ENCODE results near the gene EME1. TPM values are rescaled to one million over a fixed set of nuclear protein-coding genes. Genes with fewer than 3 reads are reported as not detected.
"Not testable (repeated sequence)": the region's sequence is repeated elsewhere in the genome, so short reads cannot be mapped to it uniquely, and the experiment has no call there.

The EME1 gene
- polyA plus RNA-seq, 4 donors: 7.4 to 9.1 (median 7.9) TPM

DNA sequence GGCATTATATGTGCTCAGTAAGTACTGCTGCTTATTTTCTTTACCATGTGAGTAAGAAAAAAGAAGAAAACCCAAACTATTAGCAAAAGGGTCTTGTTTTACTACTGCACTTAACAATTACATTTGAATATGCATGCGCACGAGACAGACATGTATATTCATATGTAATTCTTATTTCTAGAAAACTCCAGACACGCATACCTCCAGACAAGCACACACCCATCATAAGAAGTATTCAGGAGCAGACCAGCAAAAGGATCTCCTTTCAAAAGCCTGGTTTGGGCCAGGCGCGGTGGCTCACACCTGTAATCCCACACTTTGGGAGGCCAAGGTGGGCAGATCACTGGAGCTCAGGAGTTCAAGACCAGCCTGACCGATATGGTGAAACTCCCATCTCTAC lies 16.5 kb downstream of the EME1 start:
- DNase-seq (ENCODE audit: low read depth in 4 of 4, low spot score in 3 of 4): no peak

DNA sequence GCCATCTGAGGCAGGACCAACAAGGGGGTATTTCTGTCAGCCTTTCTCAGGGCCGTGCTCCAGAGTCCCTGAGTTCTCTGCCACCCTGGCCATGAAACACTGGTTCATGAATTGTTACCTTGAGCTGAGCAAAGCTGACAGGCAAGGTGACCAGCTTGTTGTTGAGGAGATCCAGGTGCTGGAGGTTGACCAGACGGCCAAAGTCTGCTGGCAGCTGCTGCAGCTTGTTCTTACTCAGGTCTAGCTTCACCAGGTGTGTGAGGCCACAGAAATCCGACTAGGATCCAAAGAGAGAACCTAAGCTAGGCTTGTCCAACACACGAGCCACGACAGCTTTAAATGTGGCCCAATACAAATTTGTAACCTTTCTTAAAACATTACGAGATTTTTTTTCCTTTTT lies 19.6 kb downstream of the EME1 start:
- DNase-seq (ENCODE audit: low read depth in 4 of 4, low spot score in 3 of 4): no peak

DNA sequence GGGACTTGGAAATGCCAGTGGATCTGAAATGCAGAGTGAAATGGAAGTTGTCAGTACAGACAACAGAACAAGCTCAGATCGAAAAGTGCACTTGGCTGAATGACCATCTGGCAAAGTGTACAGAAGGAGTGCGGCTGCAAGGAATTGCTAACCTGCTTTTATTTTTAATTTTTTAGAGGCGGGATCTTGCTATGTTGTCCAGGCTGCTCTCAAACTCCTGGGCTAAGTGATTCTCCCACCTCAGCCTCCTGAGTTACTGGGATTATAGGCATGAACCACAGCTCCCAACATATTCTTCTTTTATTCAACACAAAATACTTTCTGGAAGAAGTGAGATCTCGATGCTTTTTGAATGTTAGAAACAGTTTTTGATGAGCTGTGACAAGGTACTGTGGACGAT lies 20.7 kb downstream of the EME1 start:
- no peak for DNase-seq (ENCODE audit: low read depth in 4 of 4, low spot score in 3 of 4)

DNA sequence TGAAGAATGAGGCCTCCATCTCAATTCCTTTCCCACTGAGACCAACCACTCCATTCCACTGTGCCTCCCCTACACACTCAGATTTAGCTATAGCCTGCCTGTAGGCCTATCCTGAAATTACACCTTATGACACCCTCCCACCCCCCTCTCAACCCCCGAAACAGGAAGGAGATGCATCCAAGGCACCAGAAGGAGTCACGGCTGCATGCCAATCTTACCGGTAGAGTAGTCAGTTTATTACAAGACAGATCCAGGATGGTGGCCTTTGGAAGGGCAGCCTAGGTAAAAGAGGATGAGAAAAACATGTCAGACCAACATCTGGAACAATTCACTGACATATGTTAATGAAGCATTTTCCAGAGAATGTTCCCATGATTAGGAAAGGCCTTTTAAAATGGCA lies 21.7 kb downstream of the EME1 start:
- no peak for DNase-seq (ENCODE audit: low read depth in 4 of 4, low spot score in 3 of 4)

DNA sequence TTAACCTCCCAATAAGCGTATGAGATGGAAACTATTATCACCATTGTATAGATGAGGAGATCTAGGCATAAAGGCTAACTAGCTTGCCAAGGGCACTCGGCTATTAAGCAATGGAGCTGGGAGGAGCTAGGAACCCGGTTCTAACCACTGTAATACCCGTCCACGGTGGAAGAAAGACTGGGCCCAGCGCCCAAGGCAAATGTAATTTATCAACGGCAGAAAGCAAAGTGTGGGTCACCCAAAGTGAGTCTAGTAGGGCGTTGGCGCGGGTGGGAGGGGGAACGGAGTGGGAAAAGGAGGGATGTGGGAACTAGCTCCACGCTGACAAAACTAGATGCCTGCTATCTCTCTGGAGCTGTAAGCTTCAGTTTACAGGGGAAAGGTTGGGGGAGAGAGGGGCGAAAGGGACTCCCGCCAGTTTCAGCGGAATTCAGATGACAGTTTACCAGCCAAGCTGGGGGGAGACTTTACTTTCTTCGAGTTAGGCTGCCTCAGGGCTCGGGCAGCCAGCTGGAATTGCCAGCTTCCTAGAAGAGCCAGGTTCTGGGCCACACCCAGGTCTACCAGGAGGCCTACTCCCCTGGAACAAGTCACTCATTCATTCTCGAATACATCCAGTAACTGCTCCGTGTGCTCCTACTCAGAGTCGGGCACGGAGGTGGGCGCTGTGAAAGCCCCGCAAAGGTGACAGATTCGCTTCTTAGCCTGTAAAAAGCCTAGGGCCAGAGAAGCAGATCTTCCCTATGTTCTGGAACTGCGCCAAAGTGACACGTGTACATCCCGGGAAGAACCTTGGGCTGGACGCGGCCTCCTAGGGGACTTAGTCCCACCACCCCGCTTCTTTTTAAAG lies 23.5 kb downstream of the EME1 start:
- peak in 1 of 4 donors; percentile 10 for DNase-seq (ENCODE audit: low read depth in 4 of 4, low spot score in 3 of 4)

DNA sequence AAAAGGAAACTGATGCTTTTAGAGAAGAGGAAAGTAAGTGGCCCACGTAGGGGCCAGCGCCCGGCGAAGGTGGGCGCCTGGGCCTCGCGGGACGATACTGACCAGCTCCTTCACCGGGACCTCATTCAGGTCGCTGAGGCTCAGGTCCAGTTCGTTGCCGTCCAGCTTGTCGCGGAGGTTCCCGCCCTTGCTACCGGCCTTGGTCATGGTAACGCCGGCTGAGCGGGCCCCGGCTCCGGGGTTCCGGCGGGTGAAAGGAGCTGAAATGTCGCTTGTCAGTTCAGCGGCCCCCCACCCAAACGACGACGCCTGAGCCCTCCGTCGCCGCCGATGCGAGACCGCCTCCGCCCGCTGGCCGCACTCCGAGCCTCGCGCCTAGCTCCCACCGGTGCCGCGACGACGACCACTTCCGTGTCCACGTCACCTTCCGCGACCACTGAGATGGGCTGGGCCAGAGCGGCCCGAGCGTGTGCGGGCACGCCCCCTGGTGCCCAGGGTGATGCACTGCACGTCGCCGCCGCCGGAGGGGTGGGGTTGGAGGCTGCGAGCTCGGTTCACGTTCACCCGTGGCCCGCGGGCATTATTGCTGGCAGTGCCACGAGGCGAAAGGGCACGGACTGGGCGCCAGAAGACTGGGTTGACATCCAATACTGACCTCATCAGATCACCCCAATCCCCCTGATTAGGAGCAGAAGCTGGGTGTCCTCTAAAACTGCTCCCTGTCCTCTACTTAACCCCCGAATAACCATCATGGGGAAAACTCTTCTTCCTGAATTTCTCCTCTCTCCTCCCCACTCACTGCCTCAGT lies 24.3 kb downstream of the EME1 start, which contains the start of gene LRRC59:
Gene LRRC59 (minus strand): TSS at position 413 of the 808 bp plus-strand sequence. CDS start 206 bp downstream, at position 207.
- DNase-seq (ENCODE audit: low read depth in 4 of 4, low spot score in 3 of 4): peak; percentile 65 to 86 (median 70)

DNA sequence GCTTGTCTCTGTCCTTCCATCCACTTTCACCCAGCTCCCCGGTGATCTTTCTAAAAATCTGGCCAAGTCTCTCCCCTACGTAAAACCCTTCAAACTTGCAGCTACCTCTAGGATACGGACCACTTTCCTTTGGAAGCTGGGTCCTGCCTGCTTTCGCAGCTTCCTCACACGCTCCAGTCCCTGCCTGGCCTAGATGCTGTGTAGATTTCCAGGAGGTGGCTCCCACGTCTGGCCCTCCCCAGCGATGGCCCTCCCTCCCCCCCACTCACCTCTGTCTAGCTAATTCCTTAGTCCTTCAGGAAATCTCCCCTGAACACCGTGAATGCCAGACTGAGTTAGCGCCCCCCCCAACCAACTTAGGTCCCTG lies 24.9 kb downstream of the EME1 start:
- no peak for DNase-seq (ENCODE audit: low read depth in 4 of 4, low spot score in 3 of 4)

DNA sequence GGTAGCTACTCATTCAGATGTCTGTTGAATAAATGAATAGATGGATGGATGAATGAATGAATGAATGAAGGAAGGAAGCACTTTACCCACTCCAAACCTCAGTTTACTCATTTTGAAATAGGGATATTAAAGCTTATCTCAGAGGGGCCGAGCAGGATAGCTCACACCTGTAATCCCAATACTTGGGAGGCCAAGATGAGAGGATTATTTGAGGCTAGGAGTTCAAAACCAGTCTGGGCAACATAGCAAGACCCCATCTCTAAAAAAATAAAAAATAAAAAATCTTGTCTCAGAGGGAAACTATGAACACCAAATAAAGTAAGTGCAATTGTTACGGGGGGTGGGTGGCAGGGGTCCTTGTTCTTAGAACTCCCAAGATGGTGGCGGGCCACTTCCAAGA lies 25.6 kb downstream of the EME1 start:
- not testable (repeated sequence) for DNase-seq (ENCODE audit: low read depth in 4 of 4, low spot score in 3 of 4)

DNA sequence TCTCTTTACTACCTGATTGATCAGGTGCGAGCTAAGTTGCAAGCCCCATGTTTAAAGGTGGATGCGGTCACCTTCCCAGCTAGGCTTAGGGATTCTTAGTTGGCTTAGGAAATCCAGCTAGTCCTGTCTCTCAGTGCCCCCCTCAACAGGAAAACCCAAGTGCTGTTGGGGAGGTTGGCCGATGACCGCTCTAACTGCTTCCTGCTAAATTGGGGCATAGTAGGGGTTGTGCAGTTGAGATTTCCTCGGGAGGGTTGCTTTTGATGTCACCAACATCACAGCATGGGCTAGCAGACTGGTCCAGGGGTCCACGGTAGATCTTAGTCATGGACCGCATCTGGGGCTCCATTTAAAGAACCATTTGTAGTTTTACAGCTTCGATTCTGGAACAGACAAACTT lies 26.6 kb downstream of the EME1 start:
- not testable (repeated sequence) for DNase-seq (ENCODE audit: low read depth in 4 of 4, low spot score in 3 of 4)

DNA sequence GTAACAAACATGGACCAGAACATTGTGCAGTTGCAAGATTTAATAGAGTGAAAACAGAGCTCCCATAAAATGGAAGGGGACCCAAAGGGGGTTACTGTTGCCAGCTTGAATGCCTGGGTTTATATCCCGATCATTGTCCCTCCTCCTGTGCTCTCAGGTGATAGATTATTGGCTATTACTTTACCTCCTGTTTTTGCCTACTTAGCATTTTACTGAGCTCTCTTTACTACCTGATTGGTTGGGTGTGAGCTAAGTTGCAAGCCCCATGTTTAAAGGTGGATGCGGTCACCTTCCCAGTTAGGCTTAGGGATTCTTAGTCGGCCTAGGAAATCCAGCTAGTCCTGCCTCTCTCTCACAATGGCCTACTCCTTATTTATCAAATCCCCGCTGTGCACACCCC lies 32.3 kb downstream of the EME1 start:
- DNase-seq (ENCODE audit: low read depth in 4 of 4, low spot score in 3 of 4): not testable (repeated sequence)

DNA sequence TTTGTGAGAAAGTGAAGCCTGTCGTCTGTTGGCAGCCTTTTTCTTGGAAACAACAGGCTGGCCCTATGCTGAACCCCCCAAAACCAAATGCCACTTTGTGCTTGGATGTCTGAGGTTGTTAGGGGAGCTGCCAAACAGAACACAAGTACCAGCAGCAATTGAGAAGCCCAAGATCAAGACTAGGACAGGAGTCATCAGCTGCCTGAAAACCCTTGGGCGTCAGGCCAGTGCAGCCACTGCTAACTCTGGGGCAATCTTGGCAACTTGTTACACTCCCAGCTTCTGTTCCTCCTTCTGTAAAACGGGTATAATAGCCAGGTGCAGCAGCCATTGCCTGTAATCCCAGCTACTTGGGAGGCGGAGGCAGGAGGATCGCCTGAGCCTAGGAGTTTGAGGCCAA lies 33.5 kb downstream of the EME1 start:
- no peak for DNase-seq (ENCODE audit: low read depth in 4 of 4, low spot score in 3 of 4)

DNA sequence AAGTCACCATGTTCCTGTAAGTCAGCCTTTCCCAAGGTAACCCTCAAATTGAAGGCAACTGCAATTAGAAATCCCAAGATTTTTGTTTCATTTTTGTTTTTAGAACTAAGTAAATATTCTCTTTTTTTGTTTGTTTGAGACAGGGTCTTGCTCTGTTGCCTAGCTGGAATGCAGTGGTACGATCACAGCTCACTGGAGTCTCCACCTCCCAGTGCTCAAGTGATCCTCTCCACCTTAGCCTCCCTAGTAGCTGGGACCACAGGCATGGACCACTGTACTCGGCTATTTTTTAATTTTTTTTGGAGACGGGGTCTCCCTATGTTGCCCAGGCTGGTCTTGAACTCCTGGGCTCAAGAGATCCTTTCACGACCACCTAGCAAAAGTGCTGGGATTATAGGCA lies 34.9 kb downstream of the EME1 start:
- DNase-seq (ENCODE audit: low read depth in 4 of 4, low spot score in 3 of 4): no peak

DNA sequence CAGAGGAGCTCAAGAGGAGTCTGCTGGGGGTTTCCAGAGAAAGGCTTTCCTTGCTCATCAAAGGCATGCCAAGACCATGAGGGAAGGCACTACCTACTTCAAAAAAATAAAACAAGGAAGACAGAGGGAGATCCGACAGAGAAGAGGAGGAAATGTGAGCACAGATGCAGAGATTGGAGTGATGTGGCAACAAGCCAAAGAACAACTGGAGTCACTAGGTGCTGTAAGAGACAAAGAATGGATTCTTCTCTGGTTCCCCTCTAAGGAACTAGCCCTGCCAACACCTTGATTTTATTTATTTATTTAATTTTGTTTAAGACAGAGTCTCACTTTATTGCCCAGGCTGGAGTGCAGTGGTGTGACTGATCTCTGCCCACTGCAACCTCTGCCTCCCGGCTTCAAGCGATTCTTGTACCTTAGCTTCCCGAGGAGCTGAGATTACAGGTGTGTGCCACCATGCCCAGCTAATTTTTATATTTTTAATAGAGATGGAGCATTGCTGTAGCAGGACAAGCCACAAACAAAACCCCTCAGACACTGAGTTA lies 39.2 kb downstream of the EME1 start:
- DNase-seq (ENCODE audit: low read depth in 4 of 4, low spot score in 3 of 4): no peak

DNA sequence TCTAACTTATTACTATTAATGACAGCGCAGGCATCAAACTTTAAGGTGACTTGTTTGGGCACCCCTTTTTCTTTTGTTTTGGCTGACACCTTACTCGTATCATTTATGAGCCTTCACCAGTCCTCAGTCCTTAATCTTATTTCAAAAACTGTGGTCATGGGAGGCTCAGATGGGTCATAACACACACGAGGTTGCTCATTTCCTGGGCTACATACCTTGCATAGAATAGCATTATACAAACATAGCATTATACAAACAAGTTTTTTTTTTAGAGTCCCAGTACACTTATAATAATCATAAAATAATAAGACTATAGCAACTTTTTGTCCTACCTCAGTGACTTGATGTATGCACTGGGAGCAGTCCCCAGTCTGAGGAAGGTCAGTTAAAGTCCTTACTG lies 41.8 kb downstream of the EME1 start:
- no peak for DNase-seq (ENCODE audit: low read depth in 4 of 4, low spot score in 3 of 4)

DNA sequence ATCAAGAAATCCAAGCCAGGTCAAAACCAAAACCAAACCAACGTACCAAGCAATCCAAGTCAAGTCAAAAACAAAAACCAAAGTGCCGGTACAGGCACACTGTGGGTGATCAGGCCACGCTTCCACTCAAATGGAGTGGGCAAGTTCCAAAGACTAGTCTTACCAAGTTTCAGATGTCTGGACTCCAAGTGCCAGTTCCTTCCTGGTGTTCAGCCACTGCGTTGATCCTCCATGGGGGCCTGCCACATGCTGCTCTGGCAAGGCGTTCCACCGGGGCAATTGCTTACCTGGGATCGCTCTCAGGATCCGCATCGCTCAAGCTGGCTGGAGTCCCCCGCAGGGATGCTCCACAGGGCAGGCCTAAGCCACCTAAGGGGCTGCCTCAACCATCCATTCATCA lies 46.5 kb downstream of the EME1 start:
- not testable (repeated sequence) for DNase-seq (ENCODE audit: low read depth in 4 of 4, low spot score in 3 of 4)

DNA sequence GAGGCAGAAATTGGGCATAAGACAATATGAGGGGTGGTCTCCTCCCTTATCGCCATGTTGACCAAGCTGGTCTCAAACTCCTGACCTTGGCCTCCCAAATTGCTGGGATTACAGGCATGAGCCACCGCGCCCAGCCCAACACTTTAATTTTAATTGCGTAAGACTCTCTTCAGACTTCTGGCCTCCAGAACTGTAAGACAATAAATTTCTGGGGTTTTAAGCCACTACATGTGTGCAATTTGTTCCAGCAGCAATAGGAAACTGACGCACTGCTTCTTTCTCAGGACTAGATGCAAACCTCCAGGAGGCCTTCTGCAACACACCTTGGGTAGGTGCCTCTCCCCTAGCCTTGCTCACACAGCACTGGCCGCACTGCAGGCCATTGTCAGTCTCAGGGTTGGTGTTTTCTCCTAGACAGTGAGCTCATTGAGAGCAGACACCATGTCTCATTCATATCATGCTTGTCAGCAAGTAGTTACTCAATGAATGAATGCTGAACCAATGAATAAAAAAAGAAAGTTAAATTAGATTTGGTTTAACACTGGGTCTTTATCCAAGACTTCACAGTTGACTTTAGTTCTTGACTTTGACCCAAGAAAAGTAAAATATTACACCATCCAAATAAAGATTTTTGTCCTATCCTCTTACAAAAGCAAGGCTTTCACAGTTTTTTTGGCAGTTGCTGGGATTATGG lies 47.5 kb downstream of the EME1 start:
- no peak for DNase-seq (ENCODE audit: low read depth in 4 of 4, low spot score in 3 of 4)

DNA sequence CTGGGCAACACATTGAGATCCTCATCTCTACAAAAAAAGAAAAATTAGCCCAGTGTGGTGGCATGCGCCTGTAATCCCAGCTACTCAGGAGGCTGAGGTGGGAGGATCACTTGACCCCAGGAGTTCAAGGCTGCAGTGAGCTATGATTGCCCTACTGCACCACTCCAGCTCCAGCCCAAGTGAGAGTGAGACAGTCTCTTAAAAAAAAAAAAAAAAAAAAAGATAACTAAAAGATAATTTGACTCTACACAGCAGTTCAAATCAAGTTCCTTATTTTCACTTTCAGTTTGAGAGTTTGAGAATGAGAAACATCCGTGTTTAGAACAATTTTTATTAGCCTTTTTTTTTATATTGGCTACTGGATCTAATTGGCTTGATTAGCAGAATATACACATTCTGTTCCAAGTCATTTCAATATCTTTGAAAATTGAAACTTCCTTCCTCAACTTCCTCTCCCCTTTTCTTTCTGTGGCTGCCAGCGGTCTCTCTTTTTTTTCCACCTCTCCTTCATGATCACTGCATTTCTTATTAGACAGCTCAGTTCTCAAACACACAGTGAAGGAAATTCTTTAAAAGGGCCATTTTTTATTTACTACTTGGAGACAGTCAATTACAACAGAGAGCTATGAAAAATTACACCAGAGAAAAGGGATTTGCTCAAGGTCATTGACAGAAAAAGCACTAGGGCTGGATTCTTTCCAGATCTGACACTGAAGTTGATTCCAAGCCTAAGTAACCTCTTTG lies 48.5 kb downstream of the EME1 start:
- DNase-seq (ENCODE audit: low read depth in 4 of 4, low spot score in 3 of 4): no peak

DNA sequence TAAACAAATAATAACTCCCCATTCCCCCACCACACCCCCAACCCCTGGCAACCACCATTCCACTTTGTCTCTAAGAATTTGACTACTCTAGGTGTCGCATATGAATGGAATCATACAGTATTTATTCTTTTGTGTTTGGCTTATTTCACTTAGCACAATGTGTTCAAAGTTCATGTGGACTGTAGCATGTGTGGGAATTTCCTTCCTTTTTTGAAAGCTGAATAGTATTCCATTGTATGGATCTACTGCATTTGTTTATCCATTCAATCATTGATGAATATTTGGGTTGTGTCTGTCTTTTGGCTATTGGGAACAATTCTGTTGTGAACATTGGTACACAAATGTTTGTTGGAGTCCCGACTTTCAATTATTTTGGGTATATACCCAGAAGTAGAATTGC lies 49.7 kb downstream of the EME1 start:
- DNase-seq (ENCODE audit: low read depth in 4 of 4, low spot score in 3 of 4): no peak

DNA sequence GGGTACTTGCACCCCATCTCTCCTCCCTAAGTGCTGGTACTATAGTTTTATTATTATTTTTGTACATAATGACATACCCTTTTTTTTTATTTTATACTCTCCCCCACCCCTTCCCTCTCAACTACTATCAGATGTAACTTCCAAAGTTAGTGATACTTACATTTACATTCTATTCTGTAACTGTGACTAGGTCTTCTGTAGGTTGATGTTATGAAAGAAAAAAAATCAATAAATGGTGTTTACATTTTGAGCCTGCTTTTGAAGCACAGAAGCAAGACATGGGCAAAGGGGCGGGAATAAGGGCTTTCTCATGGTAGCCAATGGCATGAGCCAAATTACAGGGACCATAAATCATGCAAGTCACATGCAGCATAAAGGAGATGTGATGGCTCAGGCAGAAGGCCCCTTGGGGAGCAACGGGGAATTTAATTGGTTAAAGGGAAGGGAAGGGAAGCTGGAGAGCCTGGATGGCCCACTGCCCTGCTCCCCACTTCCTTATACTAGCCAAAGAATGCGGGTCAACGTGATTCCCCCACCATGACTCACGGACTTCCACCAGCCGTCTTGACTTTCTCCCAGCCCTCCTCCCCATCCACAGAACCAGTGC lies 50.6 kb downstream of the EME1 start:
- DNase-seq (ENCODE audit: low read depth in 4 of 4, low spot score in 3 of 4): no peak
